C4-2B (cell line): ENCODE measurements around the gene PTS.
A peak's percentile ranks its signal among the peaks of the same experiment; 100 is the strongest.

Source experiments
- H3K27ac ChIP-seq: fragments of 450-650 bp; 2 replicates; pipeline ENCODE4 v1.5.1; 2017
- ZFX ChIP-seq: fragments of 450-650 bp; IDR thresholded peaks from 2 replicates; pipeline ENCODE4 v1.6.1; 2017
- TF ChIP-seq, protein P1 (sequence below): fragments of 450-650 bp; conservative IDR thresholded peaks from 2 replicates; pipeline ENCODE4 v1.5.1; 2017; ENCODE audit warnings: mild to moderate bottlenecking

The PTS gene

DNA sequence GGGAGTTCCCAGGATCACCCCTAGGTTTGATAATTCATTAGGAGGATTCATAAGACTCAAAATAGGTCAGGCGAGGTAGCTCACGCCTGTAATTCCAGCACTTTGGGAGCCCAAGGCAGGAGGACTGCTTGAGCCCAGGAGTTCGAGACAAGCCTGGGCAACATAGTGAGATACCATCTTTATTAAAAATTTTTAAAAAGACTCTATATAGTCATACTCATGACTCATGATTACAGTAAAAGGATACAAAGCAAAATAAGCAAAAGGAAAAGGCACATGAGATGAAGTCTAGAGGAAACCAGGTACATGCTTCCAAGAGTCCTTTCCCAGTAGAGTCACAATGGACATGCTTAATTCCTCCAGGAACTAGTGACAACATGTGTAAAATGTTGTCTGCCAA is 13.9 kb upstream of the PTS start:
- no peak overlapping the region for H3K27ac ChIP-seq
- TF ChIP-seq ZFX, result no peak
- TF ChIP-seq, protein P1, sequence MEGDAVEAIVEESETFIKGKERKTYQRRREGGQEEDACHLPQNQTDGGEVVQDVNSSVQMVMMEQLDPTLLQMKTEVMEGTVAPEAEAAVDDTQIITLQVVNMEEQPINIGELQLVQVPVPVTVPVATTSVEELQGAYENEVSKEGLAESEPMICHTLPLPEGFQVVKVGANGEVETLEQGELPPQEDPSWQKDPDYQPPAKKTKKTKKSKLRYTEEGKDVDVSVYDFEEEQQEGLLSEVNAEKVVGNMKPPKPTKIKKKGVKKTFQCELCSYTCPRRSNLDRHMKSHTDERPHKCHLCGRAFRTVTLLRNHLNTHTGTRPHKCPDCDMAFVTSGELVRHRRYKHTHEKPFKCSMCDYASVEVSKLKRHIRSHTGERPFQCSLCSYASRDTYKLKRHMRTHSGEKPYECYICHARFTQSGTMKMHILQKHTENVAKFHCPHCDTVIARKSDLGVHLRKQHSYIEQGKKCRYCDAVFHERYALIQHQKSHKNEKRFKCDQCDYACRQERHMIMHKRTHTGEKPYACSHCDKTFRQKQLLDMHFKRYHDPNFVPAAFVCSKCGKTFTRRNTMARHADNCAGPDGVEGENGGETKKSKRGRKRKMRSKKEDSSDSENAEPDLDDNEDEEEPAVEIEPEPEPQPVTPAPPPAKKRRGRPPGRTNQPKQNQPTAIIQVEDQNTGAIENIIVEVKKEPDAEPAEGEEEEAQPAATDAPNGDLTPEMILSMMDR, result no peak

DNA sequence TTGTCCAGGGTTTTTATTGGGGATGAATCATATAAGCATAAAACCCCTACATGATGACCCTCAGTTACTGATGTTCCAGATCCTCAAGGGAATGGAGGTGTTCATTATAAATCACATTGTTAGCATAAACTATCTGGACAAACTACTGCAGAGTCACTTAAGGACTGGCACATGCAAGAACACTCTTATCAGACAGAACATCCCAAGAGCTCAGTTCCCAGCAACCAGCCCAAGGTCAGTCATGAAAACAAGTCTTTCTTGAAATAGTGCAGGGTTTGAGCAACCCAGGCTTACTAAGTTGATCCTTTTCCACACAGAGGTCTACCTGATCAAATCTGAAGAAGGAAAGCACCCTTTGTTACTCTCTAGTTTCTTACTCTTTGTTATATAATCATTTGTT is 13.5 kb upstream of the PTS start:
- H3K27ac ChIP-seq, result no peak overlapping the region
- no peak for TF ChIP-seq ZFX
- TF ChIP-seq, protein P1, result no peak

DNA sequence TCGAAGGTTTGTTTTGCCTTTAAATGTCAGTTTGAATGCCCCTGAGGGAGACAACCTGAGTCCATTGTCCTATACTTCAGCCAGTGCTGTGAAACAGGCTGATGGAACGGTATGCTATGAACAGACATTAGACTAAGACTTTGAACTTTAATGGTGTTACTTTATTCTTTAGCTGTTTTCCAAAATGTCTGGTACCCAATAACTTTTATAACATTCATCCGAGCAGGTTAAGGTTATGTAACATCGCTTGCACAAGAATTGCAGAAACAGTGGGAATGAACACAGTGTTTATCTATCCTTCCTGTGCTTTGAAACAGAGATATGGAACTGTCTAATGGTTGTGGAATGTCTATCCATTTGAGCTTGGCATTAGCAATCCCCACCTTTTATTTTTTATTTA is 12.5 kb upstream of the PTS start:
- H3K27ac ChIP-seq, result no peak overlapping the region
- TF ChIP-seq ZFX, result no peak
- TF ChIP-seq, protein P1, result no peak

DNA sequence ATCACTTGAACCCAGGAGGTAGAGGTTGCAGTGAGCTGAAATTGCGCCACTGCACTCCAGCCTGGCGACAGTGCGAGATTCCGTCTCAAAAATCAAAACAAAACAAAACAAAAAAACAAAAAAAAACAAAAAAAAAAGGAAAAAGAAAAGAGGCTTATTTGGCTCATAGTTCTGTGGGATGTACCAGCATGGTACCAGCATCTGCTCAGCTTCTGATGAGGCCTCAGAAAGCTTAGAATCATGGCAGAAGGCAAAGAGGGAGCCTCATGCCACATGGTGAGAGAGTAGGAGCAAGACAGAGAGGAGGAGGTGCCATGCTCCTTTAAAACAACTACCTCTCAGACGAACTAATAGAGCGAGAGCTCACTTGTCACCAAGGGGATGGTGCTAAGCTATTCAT is 10.6 kb upstream of the PTS start:
- H3K27ac ChIP-seq, result no peak overlapping the region
- no peak for TF ChIP-seq ZFX
- TF ChIP-seq, protein P1, result no peak

DNA sequence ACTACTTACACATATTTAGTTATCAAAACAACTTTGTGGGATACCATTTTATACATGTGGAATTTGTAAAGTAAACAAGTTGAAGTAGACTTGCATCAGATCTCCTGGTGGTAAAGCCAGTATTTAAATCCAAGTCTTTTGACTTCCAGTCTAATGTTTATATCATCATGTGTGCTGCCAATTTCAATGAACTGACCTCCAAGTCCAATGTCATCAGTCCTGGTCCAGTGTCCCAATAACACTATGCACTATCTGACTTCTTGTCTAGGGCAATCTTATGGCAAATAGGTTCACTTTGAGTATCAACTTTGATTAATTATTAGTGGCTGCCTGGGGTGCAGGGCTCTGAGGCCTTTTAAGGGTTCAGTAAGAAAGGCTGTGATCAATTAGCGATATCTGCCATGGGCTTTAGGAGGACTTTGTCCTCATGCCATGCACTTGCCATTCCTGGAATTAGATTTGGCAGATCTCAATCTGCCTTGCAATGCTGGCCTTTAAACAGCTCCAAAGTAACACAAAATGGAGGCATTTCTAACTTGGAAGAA is 9.6 kb upstream of the PTS start:
- no peak overlapping the region for H3K27ac ChIP-seq
- TF ChIP-seq ZFX, result no peak
- TF ChIP-seq, protein P1, result no peak

DNA sequence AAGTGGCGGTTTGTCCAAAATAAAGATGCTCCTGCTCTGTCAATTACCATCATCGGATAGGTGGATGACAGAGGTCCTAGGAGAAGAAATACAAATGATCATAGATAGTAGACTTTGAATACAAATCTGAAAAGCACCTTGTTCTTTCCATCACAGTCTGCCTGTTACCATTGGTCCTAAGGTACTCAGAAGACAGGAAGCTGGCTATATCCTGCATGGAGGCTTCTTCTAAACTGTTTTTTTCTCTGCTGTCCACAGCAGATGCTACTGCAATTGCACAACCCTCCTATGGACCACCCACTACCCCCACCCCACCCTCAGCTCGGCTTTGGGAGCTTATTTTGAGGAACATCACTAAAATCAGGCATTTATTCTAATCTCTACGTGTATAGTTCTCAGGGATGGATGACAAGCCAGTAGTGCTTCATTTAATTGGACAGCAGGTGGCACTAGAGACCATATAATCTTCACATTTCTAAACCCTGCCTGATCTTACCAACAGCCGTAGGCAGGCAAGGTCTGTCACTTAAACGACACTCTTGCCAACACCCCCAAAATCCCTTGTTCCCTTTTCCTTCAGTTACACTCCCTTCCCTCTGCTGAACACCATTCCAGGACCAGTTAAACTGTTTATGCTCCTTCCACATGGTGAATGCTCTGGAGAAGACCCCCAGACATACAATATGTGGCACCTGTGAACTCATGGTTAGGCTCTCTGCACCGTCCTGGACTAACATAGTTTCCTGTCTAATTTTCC is 6.6 kb upstream of the PTS start:
- no peak overlapping the region for H3K27ac ChIP-seq
- TF ChIP-seq, protein P1, result peak; percentile 85
- no peak for TF ChIP-seq ZFX

DNA sequence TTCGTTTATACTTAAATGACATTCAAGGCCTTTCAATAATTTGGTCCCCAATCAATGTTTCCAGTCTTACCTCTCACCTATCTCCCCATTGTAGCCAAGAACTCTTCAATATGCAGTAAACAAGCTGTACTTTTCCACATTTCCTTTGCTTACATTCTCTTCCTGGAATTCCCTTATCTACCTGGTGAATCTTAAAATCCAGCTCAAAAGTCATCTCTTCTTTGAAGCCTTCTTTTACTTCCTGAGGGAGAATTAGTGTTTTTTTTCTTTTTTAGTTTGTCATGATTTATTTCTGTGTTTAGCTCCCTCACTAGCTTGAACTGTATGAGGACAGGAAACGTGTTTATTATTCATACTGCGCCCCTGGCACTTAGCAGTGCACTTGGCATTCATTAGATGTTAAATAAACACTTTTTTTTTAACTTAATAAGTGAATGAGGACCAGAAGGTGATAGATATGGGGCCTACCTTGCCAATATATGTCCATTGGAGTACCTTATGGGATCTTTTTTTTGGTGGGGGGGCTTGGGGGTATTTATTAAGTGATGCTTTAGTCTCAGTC is 4.9 kb upstream of the PTS start:
- H3K27ac ChIP-seq, result no peak overlapping the region
- TF ChIP-seq, protein P1, result no peak
- no peak for TF ChIP-seq ZFX
